HepG2 (cell line): ENCODE results near the gene MRPS2. TPM values are rescaled to one million over a fixed set of nuclear protein-coding genes. Genes with fewer than 3 reads are reported as not detected.

Experiments
- BHLHE40 ChIP-seq: IDR thresholded peaks from 2 replicates; pipeline ENCODE4 v1.6.1; 2011; ENCODE audit warnings: low read length, improper control_type of control experiment
- BRF2 ChIP-seq: sonication (generic); formaldehyde crosslinking; IDR thresholded peaks from 2 replicates; pipeline ENCODE4 v1.8.1; 2022; ENCODE audit warnings: mild to moderate bottlenecking, missing genetic modification reagents
- GABPA ChIP-seq, 2 experiments: IDR thresholded peaks; 2 replicates each; pipeline ENCODE4 v1.6.1; 2011 to 2016; ENCODE audit warnings: low read depth in 2 of 2, low read length in 1 of 2, missing biosample characterization in 1 of 2, missing genetic modification characterization in 1 of 2
- GATAD2A ChIP-seq: IDR thresholded peaks from 2 replicates; pipeline ENCODE4 v1.6.1; 2016
- PTBP1 ChIP-seq: fragments of 200-400 bp; formaldehyde crosslinking; IDR thresholded peaks from 2 replicates; pipeline ENCODE4 v1.6.1; 2018; ENCODE audit warnings: low read length, low read depth; ENCODE audit not compliant: poor library complexity, severe bottlenecking
- THAP11 ChIP-seq: IDR thresholded peaks from 2 replicates; pipeline ENCODE4 v1.6.1; 2016; ENCODE audit warnings: missing biosample characterization, missing genetic modification reagents
- TSC22D2 ChIP-seq: sonication (generic); formaldehyde crosslinking; IDR thresholded peaks from 2 replicates; pipeline ENCODE4 v1.5.1; 2020; ENCODE audit warnings: missing genetic modification reagents, mild to moderate bottlenecking, borderline replicate concordance
- ZBTB42 ChIP-seq: sonication (generic); formaldehyde crosslinking; IDR thresholded peaks from 2 replicates; pipeline ENCODE4 v1.5.0; 2020; ENCODE audit warnings: mild to moderate bottlenecking, missing genetic modification reagents
- ZFP41 ChIP-seq: sonication (generic); formaldehyde crosslinking; IDR thresholded peaks from 2 replicates; pipeline ENCODE4 v1.4.0; 2020; ENCODE audit warnings: mild to moderate bottlenecking, missing genetic modification reagents, borderline replicate concordance
- ZNF264 ChIP-seq: sonication (generic); formaldehyde crosslinking; IDR thresholded peaks from 2 replicates; pipeline ENCODE4 v1.4.0; 2020; ENCODE audit warnings: missing genetic modification reagents
- ZNF543 ChIP-seq: sonication (generic); formaldehyde crosslinking; IDR thresholded peaks from 2 replicates; pipeline ENCODE4 v1.4.0; 2020; ENCODE audit warnings: mild to moderate bottlenecking, missing genetic modification reagents
- ZNF577 ChIP-seq: sonication (generic); formaldehyde crosslinking; IDR thresholded peaks from 2 replicates; pipeline ENCODE4 v1.4.0; 2020; ENCODE audit warnings: mild to moderate bottlenecking, low read depth, missing genetic modification reagents, borderline replicate concordance
- ZNF879 ChIP-seq: sonication (generic); formaldehyde crosslinking; IDR thresholded peaks from 2 replicates; pipeline ENCODE4 v1.8.1; 2023; ENCODE audit warnings: missing genetic modification reagents
- ZSCAN9 ChIP-seq: IDR thresholded peaks from 2 replicates; pipeline ENCODE4 v1.6.1; 2016; ENCODE audit warnings: borderline replicate concordance
- polyA plus RNA-seq, 8 experiments: library from polyadenylated mRNA; depleted of rRNA in 3 of 8; stranded (reverse) in 7 of 8; unstranded in 1 of 8; fragments of >200 nt; fragmentation: Illumina TruSeq in 4 of 8; extraction: Trizol in 4 of 8; gene quantifications; 2 replicates each; pipeline versions ENCODE4 v1.2.1 to v1.2.3, GENCODE V29; 2011 to 2016; ENCODE audit warnings: low read depth in 4 of 8, missing spikeins in 1 of 8, mixed read lengths in 1 of 8; ENCODE audit not compliant: insufficient read depth in 1 of 8
- total RNA-seq, 5 experiments: library from RNA; depleted of rRNA; stranded (reverse); fragments of >200 nt; fragmentation: Illumina TruSeq; extraction: Trizol; gene quantifications; 2 replicates each; pipeline ENCODE4 v1.2.3, GENCODE V29; 2016; ENCODE audit warnings: low read depth in 1 of 5
- TF ChIP-seq, protein P1 (sequence below): sonication (generic); formaldehyde crosslinking; IDR thresholded peaks from 2 replicates; pipeline ENCODE4 v1.5.0; 2020; ENCODE audit warnings: mild to moderate bottlenecking, missing genetic modification reagents, moderate library complexity

Gene MRPS2
- total and polyA plus RNA-seq, 2 of the 13 experiments (the other 11 are each of a cell fraction or from before 2014, with no cell fraction given) = 44.4 to 86.7 TPM

GRCh38 chr9:135499326-135500070 lies 984 bp upstream of the MRPS2 start (continued):
- TF ChIP-seq GABPA (IDR thresholded peaks at IDR 0.05; ENCODE audit: low read depth, low read length) (no peak), GABPA (CRISPR knock-in tag; IDR thresholded peaks at IDR 0.05; ENCODE audit: low read depth) (peak; percentile 23; the same call in 1 of the 2 replicates), GATAD2A (CRISPR knock-in tag) (peak; percentile 4), THAP11 (CRISPR knock-in tag) (peak; percentile 66; the same call in 1 of the 2 replicates), BHLHE40 (peak; percentile 92), ZNF543 (CRISPR knock-in tag) (peak; percentile 74; the same call in 1 of the 2 replicates), ZNF577 (CRISPR knock-in tag) (no peak), TSC22D2 (CRISPR knock-in tag) (no peak; the same call in 1 of the 2 replicates), ZSCAN9 (CRISPR knock-in tag) (no peak), ZBTB42 (CRISPR knock-in tag) (0 out of 2 replicates have a peak, but pooled peaks have one; percentile 42), ZNF879 (CRISPR knock-in tag) (peak; percentile 28; the same call in 1 of the 2 replicates), ZNF264 (CRISPR knock-in tag) (no peak), PTBP1 (peak; percentile 68), BRF2 (CRISPR knock-in tag) (peak; percentile 64; the same call in 1 of the 2 replicates), ZFP41 (CRISPR knock-in tag) (no peak)
- TF ChIP-seq, protein P1, sequence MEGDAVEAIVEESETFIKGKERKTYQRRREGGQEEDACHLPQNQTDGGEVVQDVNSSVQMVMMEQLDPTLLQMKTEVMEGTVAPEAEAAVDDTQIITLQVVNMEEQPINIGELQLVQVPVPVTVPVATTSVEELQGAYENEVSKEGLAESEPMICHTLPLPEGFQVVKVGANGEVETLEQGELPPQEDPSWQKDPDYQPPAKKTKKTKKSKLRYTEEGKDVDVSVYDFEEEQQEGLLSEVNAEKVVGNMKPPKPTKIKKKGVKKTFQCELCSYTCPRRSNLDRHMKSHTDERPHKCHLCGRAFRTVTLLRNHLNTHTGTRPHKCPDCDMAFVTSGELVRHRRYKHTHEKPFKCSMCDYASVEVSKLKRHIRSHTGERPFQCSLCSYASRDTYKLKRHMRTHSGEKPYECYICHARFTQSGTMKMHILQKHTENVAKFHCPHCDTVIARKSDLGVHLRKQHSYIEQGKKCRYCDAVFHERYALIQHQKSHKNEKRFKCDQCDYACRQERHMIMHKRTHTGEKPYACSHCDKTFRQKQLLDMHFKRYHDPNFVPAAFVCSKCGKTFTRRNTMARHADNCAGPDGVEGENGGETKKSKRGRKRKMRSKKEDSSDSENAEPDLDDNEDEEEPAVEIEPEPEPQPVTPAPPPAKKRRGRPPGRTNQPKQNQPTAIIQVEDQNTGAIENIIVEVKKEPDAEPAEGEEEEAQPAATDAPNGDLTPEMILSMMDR (CRISPR knock-in tag) = peak; percentile 62
